Measurements from ENCODE around the gene EML5.

EML5 gene

DNA sequence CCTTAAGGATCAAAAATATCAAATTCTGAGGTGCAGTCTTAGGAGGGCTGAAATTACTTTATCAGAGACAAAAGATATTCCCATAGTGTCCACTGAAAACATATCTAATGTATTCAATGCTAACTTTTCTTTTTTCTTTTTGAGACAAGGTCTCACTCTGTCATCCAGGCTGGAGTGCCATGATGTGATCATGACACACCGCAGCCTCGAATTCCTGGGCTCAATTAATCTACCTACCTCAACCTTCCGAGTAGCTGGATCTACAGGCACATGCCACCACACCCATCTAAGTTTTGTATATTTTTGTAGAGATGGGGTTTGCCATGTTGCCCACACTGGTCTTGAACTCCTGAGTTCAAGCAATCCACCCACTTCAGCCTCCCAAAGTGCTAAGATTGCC is 161.7 kb downstream of the EML5 start:
- TF ChIP-seq CTCF (IDR thresholded peaks at IDR 0.05), result no peak

DNA sequence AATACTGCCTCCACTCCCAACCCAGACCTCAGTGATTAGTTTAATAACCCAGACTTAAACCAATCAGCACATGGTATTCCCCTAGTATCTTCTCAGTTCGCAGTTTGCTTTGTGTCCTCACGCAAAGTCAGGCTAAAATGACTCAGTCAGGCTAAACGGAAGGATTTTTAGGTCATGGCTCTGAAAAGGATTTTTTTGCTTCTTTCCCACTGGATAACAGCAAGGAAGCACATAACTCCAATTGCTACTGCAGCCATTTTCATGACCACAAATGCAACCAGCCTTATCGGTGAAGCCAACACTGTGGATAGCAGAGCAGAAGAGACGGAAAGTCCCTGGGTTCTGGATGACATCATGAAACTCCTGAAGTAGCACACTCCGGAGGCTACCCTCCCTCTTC is 162.2 kb downstream of the EML5 start:
- no peak for TF ChIP-seq CTCF (IDR thresholded peaks at IDR 0.05)

DNA sequence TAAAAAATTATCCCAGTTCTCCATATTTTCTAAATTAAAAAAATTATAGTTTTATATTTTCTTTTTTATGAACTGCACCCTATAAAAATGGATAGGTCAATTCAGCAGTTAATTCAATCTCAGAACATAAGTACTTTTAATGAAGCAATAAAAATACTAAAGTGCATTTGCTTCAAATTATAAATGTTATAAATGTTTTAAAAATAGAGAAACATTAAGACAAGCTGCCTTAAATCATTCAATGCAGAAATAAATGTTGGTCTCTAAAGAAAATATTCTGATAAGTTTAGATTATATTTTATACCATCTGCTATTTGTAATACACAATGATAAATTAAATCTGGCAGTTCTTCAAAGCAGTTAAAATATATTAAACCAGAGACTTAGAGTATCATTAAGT is 164.3 kb downstream of the EML5 start:
- TF ChIP-seq CTCF (IDR thresholded peaks at IDR 0.05), result no peak

- no peak for TF ChIP-seq CTCF (IDR thresholded peaks at IDR 0.05)
Measured at GRCh38 chr14:88628033-88628432, 164.7 kb downstream of the EML5 start.

- TF ChIP-seq CTCF (IDR thresholded peaks at IDR 0.05), result no peak
Measured at GRCh38 chr14:88625671-88626070, 167.1 kb downstream of the EML5 start.

- no peak for TF ChIP-seq CTCF (IDR thresholded peaks at IDR 0.05)
Measured at GRCh38 chr14:88621100-88621499, 171.7 kb downstream of the EML5 start.

DNA sequence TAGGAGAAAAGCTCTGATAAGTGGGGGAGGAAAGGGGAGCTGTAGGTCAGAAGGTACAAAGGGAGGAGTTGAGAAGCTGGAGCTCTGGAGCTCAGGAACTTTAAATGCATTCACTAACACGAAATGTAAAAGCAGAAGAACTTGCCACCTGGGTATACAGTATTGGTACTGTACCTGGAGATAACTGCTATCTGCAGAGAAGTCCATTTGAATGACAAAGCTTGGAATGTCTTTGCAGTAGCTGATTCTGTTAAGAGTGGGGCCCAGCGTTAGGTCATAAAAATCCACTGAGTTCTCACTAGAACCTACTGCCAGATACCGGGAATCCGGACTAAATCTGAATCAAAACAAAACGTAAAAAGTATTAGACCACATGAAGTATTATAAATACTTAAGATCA is 174.3 kb downstream of the EML5 start:
- no peak for TF ChIP-seq CTCF (IDR thresholded peaks at IDR 0.05)

GRCh38 chr14:88617479-88617878 is 175.3 kb downstream of the EML5 start:
- no peak for TF ChIP-seq CTCF (IDR thresholded peaks at IDR 0.05)
